HepG2 (cell line): ENCODE measurements around the gene KMT5C.

Experiments
- MAFF ChIP-seq: IDR thresholded peaks from 2 replicates; pipeline ENCODE4 v1.6.1; 2011; ENCODE audit warnings: low read depth, low read length, improper control_type of control experiment
- NFE2 ChIP-seq: sonication (generic); formaldehyde crosslinking; IDR thresholded peaks from 2 replicates; pipeline ENCODE4 v1.4.0; 2020; ENCODE audit warnings: missing genetic modification reagents
- TF ChIP-seq, protein P1 (sequence below): sonication (generic); formaldehyde crosslinking; IDR thresholded peaks from 2 replicates; pipeline ENCODE4 v1.4.0; 2020; ENCODE audit warnings: mild to moderate bottlenecking, missing genetic modification reagents
- TF ChIP-seq, protein P2 (sequence below): sonication (generic); formaldehyde crosslinking; IDR thresholded peaks from 2 replicates; pipeline ENCODE4 v1.5.0; 2020; ENCODE audit warnings: mild to moderate bottlenecking, missing genetic modification reagents, moderate library complexity

DNA sequence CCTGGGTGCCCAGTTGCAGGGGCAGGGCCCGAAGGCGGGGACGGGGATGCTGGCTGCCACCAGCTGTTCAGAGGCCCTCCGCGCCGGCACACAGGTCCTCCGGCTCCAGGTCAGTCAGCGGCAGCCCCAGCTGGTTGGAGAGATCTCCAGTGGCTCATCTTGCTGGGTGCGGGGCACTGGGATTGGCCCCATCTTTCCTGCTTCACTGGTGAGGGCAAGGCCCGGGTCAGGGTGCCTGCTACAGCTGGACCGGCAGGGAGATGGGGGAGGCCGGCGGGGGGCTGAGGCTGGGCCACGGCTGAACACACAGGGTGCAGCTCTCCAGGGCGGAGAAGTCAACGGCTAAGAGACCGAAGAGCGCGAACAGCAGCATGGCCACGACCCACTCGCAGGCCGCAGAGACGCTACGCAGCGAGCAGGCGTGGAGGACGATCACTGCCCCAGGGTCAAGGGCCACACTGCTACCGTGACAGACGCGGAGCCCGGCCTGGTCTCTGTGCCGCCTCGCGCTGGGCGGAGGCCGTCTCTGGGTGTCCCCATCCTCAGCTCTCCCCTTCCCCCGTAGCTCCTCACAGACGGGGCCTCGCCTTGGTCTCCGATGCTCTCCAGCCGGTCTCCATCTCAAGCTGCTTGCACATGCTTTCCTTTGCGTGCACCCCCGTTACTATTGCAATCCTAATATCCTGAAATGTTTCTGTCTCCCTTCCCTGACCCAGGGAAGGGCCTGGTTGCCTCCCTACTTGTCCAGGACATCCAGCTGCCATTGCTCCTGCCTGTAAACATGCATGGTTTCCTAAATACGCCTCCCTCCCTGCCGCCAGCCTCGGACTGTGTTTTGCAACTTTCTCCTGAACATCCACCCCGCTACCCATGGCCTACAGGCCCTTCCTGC, 26.8 kb upstream of the KMT5C start:
- TF ChIP-seq, protein P1, sequence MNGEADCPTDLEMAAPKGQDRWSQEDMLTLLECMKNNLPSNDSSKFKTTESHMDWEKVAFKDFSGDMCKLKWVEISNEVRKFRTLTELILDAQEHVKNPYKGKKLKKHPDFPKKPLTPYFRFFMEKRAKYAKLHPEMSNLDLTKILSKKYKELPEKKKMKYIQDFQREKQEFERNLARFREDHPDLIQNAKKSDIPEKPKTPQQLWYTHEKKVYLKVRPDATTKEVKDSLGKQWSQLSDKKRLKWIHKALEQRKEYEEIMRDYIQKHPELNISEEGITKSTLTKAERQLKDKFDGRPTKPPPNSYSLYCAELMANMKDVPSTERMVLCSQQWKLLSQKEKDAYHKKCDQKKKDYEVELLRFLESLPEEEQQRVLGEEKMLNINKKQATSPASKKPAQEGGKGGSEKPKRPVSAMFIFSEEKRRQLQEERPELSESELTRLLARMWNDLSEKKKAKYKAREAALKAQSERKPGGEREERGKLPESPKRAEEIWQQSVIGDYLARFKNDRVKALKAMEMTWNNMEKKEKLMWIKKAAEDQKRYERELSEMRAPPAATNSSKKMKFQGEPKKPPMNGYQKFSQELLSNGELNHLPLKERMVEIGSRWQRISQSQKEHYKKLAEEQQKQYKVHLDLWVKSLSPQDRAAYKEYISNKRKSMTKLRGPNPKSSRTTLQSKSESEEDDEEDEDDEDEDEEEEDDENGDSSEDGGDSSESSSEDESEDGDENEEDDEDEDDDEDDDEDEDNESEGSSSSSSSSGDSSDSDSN (CRISPR knock-in tag), result no peak
- TF ChIP-seq, protein P2, sequence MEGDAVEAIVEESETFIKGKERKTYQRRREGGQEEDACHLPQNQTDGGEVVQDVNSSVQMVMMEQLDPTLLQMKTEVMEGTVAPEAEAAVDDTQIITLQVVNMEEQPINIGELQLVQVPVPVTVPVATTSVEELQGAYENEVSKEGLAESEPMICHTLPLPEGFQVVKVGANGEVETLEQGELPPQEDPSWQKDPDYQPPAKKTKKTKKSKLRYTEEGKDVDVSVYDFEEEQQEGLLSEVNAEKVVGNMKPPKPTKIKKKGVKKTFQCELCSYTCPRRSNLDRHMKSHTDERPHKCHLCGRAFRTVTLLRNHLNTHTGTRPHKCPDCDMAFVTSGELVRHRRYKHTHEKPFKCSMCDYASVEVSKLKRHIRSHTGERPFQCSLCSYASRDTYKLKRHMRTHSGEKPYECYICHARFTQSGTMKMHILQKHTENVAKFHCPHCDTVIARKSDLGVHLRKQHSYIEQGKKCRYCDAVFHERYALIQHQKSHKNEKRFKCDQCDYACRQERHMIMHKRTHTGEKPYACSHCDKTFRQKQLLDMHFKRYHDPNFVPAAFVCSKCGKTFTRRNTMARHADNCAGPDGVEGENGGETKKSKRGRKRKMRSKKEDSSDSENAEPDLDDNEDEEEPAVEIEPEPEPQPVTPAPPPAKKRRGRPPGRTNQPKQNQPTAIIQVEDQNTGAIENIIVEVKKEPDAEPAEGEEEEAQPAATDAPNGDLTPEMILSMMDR (CRISPR knock-in tag), result no peak
- TF ChIP-seq MAFF (no peak), NFE2 (CRISPR knock-in tag) (no peak)
